WERI-Rb-1 (cell line): Measurements from ENCODE around the gene CTDP1.

Experiments used
- DNase-seq: peaks from one replicate; pipeline ENCODE4 v3.0.0-alpha.2; 2020
- H3K27ac ChIP-seq: fragments of 250-450 bp; sonication (Bioruptor Pico); 2 replicates; pipeline ENCODE4 v1.5.1; 2020; ENCODE audit warnings: mild to moderate bottlenecking, moderate library complexity
- H3K27me3 ChIP-seq: fragments of 250-450 bp; sonication (Bioruptor Pico); 2 replicates; pipeline ENCODE4 v1.5.1; 2021; ENCODE audit warnings: mild to moderate bottlenecking, low read depth, moderate library complexity; ENCODE audit not compliant: insufficient read depth, severe bottlenecking
- H3K36me3 ChIP-seq: fragments of 250-450 bp; sonication (Bioruptor Pico); 2 replicates; pipeline ENCODE4 v1.5.1; 2020; ENCODE audit warnings: mild to moderate bottlenecking, moderate library complexity
- H3K4me3 ChIP-seq: 2 replicates; pipeline ENCODE4 v1.5.1; 2011; ENCODE audit warnings: low read depth, mild to moderate bottlenecking, control low read depth, low read length
- H3K9me3 ChIP-seq: fragments of 250-450 bp; sonication (Bioruptor Pico); 2 replicates; pipeline ENCODE4 v1.5.1; 2021; ENCODE audit warnings: mild to moderate bottlenecking, moderate library complexity; ENCODE audit not compliant: severe bottlenecking
- CTCF ChIP-seq: IDR thresholded peaks from 2 replicates; pipeline ENCODE4 v1.5.1; 2011; ENCODE audit warnings: low read depth, mild to moderate bottlenecking, control low read depth, inconsistent platforms, low read length

The CTDP1 gene

GRCh38 chr18:79796016-79796415 lies 116.4 kb downstream of the CTDP1 start:
- peaks cover 3% of the 10 kb centered on the region for H3K27me3 ChIP-seq
- no peak overlapping the region for H3K4me3 ChIP-seq
- no peak for DNase-seq
- no peak overlapping the region for H3K27ac ChIP-seq
- H3K36me3 ChIP-seq: no peaks in the 10 kb centered on the region
- H3K9me3 ChIP-seq: no peaks in the 10 kb centered on the region
- TF ChIP-seq CTCF: no peak

GRCh38 chr18:79796531-79797405 lies 117.2 kb downstream of the CTDP1 start:
- TF ChIP-seq CTCF: no peak
- DNase-seq: no peak
- Histone ChIP-seq H3K4me3 (no peak overlapping the region), H3K9me3 (no peaks in the 10 kb centered on the region), H3K27ac (no peak overlapping the region), H3K36me3 (no peaks in the 10 kb centered on the region), H3K27me3 (peaks cover 3% of the 10 kb centered on the region)

DNA sequence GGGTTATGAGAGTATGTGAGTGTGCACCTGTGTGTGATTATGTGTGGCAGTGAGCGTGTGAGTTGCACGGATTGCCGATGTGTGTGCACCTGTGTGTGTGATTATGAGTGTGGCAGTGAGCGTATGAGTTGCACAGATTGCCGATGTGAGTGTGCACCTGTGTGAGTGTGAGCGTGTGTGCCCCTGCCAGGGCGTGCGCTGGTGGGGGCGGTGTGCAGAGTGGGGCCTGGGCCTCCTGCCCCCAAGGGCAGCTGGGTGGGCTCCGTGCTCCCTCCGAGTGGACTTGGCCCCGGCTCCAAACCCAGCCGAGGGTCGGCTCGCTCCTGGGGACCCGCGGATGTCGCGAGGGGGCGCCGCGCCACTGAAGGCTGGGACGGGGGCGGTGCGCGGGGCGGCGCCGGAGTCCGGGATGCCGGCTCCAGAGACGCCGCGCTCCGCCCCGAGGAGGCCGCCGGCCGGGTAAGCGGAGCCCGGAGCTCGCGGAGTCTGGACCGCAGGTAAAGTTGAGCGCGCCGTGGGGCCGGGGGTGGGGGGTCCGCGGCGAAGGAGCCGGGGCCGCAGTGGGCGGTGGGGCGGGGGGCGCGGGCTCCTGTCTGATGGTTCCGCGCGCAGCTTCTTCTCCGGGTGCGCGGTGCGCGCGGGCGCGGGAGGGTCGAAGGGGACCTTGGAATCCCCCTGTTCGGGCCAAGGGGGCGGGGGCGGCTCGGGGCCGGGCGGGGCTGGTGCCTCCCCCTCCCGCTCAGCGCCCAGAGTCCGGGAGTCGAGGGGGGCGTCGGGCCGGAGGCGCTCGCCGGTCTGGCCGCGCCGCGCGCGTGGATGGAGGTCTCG lies 118.1 kb downstream of the CTDP1 start, which contains the start of gene KCNG2:
TSS of gene KCNG2 (plus strand) at position 421 of the 828 bp plus-strand sequence. CDS start 65,730 bp downstream, outside the sequence.
- peak; percentile 79 for TF ChIP-seq CTCF
- peak within 1 kb of the TSS; percentile 70 for H3K4me3 ChIP-seq

GRCh38 chr18:79798346-79798998 lies 118.9 kb downstream of the CTDP1 start:
- no peak for DNase-seq
- no peak for TF ChIP-seq CTCF
- Histone ChIP-seq H3K9me3 (no peaks in the 10 kb centered on the region), H3K27ac (peak overlapping the region; percentile 16; the same call in 1 of the 2 replicates), H3K27me3 (peaks cover 3% of the 10 kb centered on the region), H3K4me3 (peak overlapping the region; percentile 70), H3K36me3 (no peaks in the 10 kb centered on the region)

More for the DNA sequence above, 118.1 kb downstream of the CTDP1 start, which contains the start of gene KCNG2:
- peak; percentile 78 for DNase-seq
- Histone ChIP-seq H3K27ac (peak within 1 kb of the TSS; percentile 16; the same call in 1 of the 2 replicates), H3K9me3 (no peaks in the 10 kb centered on the region), H3K27me3 (peaks cover 3% of the 10 kb centered on the region), H3K36me3 (no peaks in the 10 kb centered on the region)

- TF ChIP-seq CTCF: no peak
- peak overlapping the region; percentile 16; the same call in 1 of the 2 replicates for H3K27ac ChIP-seq
- peak overlapping the region; percentile 70 for H3K4me3 ChIP-seq
- no peaks in the 10 kb centered on the region for H3K9me3 ChIP-seq
- no peaks in the 10 kb centered on the region for H3K36me3 ChIP-seq
- peak; percentile 75 for DNase-seq
- H3K27me3 ChIP-seq: peaks cover 3% of the 10 kb centered on the region
Measured at GRCh38 chr18:79798999-79799370, 119.4 kb downstream of the CTDP1 start.
